Fibroblast of pulmonary artery (primary cell): Measurements from ENCODE around the gene SAMD11.

Experiments
- DNase-seq: peaks from one replicate; pipeline ENCODE4 v3.0.0-alpha.2; 2010; ENCODE audit warnings: low read depth
- H3K4me3 ChIP-seq: replicated peaks from 2 replicates; pipeline ENCODE4 v1.5.1; 2011; ENCODE audit warnings: low read depth, mild to moderate bottlenecking, control low read depth, low read length, moderate library complexity
- TF ChIP-seq, protein P1 (sequence below): IDR thresholded peaks from 2 replicates; pipeline ENCODE4 v1.5.1; 2011; ENCODE audit warnings: mild to moderate bottlenecking, control low read depth, low read length, inconsistent platforms; ENCODE audit errors: missing control alignments

The SAMD11 gene

GRCh38 chr1:938711-939489, 15.2 kb downstream of the SAMD11 start:
- no peak overlapping the region for H3K4me3 ChIP-seq
- TF ChIP-seq, protein P1, sequence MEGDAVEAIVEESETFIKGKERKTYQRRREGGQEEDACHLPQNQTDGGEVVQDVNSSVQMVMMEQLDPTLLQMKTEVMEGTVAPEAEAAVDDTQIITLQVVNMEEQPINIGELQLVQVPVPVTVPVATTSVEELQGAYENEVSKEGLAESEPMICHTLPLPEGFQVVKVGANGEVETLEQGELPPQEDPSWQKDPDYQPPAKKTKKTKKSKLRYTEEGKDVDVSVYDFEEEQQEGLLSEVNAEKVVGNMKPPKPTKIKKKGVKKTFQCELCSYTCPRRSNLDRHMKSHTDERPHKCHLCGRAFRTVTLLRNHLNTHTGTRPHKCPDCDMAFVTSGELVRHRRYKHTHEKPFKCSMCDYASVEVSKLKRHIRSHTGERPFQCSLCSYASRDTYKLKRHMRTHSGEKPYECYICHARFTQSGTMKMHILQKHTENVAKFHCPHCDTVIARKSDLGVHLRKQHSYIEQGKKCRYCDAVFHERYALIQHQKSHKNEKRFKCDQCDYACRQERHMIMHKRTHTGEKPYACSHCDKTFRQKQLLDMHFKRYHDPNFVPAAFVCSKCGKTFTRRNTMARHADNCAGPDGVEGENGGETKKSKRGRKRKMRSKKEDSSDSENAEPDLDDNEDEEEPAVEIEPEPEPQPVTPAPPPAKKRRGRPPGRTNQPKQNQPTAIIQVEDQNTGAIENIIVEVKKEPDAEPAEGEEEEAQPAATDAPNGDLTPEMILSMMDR = no peak
- no peak for DNase-seq

- no peak for DNase-seq
- no peak overlapping the region for H3K4me3 ChIP-seq
- TF ChIP-seq, protein P1 = no peak
These were observed 15.9 kb downstream of the SAMD11 start for GRCh38 chr1:939511-940106.

DNA sequence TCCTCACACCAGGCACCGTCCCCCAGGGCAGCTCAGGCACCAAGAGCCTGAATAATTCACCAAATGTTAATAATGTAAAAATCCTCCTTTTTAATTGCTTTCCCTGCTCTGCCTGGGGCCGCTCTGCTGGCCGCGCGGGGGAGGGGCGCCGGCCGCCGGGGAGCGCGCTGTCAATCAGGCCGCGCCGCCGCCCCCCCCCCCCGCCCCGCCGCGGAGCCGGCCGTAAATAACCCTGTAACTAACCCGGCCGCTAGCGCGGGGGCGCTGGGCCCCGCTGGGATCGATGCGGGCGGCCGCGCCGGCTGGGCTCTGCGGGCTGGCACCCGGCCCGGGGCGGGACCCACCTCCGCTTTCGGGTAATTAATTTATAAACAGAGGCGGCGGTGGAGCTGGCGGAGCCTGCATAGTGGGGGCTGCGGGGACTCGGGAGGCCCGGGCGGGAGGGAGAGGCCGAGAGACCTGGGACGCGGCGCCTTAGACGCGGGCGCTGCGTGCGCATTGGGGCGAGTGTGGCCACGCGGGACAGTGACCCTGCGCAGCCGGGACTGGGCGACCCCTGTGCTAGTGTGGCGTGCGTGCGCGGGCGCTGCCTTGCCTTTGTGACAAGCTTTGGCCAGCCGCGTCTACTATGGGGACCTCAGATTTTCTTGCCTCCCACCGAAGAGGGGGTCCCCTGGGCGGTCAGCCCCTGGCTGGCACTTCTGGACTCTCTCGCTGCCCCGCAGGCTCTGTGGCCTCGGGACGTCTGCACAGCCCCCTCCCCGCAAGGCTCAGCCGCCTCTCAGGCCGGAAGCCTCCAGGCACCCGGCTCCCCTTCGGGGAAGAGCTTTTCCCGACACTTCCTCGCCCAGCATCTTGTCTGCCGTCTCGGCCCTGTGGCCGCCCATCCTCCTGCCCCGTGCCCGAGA, 16.6 kb downstream of the SAMD11 start:
- peak overlapping the region; percentile 27 for H3K4me3 ChIP-seq
- peak; percentile 44 for DNase-seq
- TF ChIP-seq, protein P1 = no peak

GRCh38 chr1:941015-941587, 17.4 kb downstream of the SAMD11 start:
- DNase-seq = no peak
- TF ChIP-seq, protein P1 = no peak
- H3K4me3 ChIP-seq = peak overlapping the region; percentile 5

DNA sequence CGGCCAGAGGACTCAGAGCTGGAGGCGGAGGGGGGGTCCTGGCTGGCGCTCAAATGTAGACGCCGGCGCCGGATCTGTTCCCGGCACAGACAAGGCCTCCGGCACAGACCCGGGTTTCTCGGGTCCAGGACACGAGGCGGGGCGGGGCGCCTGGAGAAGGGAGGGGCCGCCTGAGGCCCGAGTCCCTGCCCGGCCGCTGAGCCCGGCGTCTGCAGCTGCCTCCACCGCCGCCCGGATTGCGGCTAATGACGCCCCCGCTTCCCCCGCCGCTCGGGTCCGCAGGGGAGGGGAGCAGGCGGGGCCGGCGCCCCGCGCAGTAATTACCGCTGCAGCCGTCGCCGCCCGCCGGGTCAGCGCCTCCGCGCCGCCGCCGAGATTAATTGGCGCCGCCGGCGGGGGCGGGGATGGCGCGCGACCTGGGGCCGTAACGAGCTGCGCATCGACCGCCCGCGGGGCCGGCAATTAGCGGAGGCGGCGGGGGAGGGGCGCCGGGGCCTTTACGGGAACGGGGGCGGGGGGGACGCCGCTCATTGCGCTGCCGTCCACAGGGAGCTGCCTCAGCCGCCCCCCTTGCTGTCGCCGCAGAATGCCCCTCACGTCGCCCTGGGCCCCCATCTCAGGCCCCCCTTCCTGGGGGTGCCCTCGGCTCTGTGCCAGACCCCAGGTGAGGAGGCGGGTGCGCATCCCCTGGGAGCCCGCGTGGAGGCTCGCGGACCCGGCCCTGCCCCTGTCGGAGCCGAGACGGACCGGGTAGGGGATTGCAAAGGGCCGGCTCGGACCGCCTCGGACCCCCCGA, 18.1 kb downstream of the SAMD11 start:
- peak; percentile 67 for DNase-seq
- peak overlapping the region; percentile 37 for H3K4me3 ChIP-seq
- TF ChIP-seq, protein P1 = no peak

GRCh38 chr1:942411-942821, 18.7 kb downstream of the SAMD11 start:
- no peak for DNase-seq
- TF ChIP-seq, protein P1 = no peak
- H3K4me3 ChIP-seq = peak overlapping the region; percentile 37
